Fibroblast of skin of right biceps (primary cell): ENCODE measurements around the gene HLCS.

Source experiments
- DNase-seq: peaks from one replicate; pipeline ENCODE4 v3.0.0-alpha.2; 2013

The HLCS gene

DNA sequence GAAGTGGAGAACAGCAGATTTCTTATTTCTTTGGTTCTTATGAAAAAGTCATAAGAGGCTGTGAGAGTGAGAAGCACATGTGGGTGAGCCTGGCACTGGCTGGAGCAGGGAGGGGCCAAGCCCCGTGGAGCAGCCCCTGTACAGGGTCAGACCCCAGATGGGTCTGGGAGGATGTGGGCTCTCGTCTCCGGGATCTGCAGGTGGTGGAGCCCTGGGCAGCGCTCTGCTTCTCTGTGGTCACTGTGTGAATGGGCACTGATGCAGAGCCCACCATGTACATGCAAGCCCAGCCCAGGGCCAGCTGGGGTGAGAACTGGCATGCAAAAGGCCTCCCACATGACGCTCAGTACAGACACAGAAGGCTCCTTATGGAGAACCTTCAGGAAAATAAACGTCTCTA, 200.0 kb downstream of the HLCS start:
- DNase-seq: no peak

DNA sequence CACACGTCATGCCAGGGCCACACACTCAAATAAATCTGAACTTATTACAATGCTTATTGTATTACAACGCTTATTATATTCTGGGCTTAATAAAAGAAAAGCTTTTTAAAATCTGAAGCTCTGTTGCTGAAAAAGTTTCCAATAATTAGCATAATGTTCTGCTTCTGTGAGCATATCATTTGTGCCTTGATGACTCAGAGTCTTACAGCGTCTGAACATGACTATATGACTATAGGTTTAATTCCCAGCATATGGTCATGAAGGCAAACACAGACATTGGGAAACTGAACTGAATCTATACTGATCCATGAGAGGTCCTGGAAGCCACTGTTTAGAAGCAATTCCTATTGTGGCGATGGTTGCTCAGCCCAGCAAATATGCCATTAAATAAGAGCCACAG, 201.2 kb downstream of the HLCS start:
- DNase-seq: peak; percentile 68

DNA sequence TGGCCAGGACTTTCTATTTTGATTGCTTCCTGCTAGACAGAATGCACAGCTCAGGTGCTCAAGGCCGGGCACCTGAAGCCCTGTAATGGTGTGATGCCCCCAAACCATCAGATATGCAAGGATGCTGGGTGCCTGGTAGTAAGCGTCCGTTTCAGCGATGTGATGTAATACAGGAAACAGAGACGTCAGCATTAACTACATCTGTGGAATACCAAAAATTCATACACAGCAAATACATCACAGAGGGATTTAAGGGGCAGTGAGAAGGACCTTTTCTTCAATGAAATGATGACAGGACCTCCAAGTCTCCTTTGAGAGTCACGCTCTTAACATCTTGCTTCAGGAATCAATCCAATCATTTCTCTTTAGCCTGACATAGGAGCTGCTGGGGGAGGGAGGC, 203.2 kb downstream of the HLCS start:
- no peak for DNase-seq

DNA sequence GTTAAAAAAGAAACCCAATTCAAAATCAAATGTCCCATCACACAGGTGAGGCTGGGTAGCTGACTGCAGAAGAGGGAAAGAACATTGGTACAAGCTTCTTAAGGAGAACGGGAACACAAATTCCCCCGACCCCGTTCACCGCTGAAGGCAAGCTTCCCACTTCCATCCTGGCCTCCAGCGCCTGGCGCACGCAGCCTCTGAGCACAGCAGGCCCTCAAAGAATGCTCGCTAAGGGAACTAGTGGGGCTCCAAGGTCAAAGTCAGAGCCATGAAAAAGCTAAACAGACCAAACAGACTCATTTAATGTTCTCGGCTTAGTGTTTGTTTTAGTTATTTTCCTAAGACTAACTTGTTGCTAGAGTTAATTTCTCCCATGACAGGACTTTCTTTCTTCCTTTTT, 203.8 kb downstream of the HLCS start:
- DNase-seq: no peak

DNA sequence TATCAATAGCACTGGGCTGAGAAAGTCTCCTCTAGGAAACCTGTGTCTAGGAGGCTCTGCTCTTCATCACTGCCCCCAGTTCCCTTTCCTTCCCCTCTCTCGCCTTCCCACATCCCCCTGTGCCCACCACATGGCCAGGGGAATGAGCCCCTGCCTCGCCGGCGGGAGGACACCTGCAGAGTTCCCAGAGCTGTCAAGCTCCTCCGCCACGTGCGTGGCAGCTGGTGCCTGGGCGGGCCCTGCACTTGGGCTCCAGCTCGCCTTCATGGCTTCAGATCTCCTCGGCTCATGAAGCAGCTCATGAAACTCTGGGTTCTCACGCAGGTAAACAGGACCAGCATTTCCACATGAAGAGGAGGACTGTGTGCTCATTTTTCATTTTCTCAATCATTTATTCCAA, 204.8 kb downstream of the HLCS start:
- DNase-seq: no peak

DNA sequence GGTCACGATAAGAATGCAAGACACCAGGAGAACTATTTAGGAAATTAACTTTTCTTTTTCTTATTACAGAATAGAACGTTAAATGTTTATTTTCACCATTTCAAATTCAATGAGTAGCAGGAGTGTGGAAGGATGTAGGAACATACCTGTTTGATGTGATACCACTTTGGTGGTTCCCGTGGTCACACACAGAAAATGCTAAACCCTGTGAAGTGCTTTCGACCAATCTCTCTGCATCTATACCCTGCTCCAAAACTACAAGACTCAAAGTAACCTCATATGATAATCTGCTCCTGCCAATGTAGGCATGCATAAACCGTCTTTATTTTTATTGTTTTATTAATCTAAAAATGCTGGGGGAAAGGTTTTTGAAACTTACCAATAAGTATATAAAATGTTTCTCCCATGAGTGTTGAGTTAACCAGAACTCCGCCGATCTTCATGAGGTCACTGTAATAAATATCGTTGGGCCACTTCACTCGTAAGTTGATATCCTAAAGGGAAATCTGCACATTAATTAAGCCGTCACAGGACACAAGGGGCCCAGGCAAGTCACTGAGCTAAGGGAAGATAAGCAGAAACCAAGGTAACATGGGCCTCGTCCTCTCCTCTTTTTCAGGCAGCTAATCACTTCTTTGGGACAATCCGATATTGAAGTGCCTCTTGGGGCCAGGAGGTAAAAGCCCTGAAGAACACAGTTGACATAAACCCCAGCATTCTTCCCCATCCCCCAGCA, 207.0 kb downstream of the HLCS start:
- no peak for DNase-seq

DNA sequence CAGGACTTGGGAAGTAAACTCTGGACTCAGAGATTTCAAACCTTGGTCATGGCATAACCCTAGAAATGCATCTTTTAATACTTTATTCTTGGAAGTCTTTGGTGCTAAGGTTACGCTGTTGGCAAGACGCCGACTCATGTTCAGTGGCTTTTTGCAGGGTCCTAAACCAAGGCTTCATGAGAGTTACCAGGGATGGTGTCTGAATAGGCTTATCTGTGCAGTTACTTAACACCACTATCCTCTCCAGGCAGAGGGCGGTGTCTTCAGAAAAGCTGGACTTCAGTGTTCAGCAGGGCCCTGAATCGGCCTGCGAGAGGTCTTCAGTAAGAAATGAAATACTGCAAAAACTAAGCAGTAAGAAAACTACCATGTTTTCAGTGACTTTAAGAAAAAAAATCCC, 209.3 kb downstream of the HLCS start:
- no peak for DNase-seq

DNA sequence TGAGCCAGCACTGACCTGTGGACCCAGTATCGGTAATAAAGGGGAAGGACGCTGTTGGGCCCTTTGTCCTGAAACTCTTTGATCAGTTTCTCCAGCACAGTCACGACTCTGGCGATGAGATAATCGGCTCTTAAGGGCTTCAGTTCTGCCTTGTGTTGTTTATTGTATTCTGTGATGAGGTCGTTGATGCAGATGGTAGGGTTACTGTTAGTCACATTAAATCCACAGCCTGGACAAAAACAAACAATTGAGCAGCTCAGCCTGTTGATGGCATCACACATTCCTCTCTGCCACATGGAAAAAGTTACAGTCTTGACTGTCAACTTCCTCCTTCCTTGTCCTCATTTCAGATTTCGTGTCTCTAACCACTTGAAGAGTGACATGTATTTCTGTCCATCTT, 209.9 kb downstream of the HLCS start:
- no peak for DNase-seq

DNA sequence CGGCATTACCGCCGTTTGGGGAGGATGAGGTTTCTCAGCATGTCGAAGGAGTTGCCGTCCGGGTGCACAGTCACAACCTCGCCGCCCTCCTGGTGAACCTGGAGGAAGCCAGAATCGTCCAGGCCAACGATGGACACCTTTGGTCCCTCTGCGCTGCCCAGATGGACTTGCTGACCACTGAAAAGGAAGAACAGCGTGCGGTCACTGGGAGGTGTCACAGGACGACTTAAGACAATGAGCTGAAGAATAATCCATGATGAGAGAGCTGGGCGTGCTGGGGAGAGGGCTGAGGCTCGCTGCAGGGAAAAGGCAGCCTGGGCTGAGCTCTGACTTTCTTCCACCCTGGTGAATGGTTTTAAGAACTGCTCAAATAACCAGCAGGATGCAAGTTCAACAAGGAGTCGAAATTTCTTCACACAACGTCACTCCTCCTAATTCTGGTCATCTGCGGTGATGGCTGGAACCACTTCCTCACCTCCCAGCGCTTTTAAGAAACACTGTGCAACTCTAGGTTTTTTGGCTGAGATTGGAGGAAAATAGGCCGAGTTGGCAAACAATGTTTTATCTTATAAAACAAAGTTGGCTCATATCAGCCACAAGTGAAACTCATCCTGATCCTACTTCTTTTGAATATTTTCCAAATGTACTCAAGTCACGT, 212.1 kb downstream of the HLCS start:
- DNase-seq: no peak

DNA sequence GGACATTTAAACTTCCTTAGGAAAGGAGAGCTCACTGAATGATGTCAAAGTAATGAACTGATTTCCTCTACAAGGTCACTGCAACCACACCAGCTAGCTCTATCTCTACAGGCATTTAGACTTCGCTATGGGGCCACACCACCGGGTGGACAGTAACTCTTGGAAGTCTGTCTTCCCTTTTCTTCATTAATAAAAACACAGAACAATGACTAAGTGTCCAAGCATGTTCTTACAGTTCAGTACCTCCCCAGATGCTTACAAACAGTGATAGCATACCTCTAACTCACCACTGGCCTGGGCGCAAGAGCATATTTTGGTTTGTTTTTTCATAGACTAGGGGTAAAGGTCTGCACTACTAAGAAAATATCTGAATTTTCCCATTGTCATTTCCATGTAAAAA, 212.9 kb downstream of the HLCS start:
- DNase-seq: peak; percentile 75

DNA sequence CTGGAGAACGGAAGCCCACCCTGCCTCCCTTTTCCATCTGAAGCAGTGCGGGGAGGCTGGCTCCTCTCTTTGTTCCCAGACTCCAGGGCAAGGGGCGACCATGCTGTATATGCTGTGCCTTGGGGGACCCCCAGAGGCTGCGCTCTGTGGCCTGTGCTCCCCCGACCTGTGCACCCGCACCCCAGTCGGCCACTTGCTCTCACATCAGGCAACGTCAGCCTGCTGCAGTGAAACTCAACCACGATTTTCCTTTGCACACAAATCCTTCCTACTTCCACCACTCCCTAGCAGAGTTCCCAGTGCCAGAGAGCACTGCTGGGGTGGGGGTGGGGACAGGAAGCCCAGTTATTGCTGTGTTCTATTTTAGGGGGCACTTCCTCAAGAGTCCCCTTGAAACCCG, 215.1 kb downstream of the HLCS start:
- no peak for DNase-seq

DNA sequence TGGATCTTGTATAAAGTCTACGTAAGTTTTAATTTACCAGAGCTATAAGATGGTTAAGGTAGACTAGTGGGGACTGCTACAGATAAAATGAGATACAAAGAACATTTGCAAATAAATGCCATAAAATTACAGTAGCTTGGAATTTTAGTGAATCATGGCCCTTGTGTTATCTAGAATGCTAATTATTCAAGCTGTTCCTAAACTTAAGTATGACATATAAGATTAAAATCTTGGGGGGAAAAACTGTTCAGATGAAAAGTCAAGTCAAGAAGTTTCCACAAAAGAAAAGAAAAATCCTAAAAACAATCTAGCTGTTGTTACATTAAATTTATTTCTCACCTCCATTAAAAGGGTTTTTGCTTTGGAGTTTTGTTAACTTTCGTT, 215.9 kb downstream of the HLCS start:
- DNase-seq: peak; percentile 38

DNA sequence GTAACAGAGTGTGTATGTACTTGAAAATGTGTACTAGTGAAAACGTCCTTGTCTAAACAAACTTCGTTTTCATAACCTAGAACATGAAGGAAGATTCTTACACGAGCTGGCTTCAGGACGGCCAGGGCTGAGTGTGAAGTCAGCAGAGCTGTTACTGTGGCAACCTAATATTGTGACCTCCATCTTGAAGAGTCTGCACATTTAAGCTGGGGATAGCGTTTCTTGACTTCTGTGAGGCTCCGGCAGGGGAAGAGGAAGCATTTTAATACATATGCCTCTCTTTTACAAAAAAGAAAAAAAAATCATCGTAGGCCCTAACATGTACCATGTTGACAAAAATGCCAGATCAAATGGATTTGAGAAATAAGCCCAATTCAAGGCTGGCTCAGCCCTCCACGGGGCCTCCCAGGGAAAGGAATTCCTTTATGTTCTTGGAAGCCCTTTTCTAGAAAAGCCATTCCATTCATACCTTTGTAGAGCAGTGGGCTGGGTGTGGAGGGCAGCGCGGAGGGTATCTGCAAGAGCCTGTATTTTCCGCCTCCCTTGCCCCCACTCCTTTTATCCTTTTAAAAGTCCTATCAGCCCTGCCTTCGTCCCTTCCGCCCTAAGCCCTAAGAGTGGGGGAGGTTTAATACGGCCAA, 216.4 kb downstream of the HLCS start:
- DNase-seq: peak; percentile 49

DNA sequence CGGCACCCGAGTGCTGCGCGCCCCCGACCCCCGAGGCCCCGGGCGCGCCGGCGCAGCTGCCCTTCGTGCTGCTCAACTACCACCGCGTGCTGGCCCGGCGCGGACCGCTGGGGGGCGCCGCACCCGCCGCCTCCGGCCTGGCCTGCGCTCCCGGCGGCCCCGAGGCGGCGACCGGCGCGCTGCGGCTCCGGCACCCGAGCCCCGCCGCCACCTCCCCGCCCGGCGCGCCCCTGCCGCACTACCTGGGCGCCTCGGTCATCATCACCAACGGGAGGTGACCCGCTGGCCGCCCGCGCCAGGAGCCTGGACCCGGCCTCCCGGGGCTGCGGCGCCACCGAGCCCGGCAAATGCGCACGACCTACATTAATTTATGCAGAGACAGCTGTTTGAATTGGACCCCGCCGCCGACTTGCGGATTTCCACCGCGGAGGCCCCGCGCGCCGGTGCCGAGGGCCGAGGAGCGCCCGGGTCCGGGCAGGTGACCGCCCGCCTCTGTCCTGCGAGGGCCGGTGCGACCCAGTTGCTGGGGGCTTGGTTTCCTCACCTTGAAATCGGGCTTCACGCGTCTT, 218.6 kb downstream of the HLCS start:
- peak; percentile 59 for DNase-seq

DNA sequence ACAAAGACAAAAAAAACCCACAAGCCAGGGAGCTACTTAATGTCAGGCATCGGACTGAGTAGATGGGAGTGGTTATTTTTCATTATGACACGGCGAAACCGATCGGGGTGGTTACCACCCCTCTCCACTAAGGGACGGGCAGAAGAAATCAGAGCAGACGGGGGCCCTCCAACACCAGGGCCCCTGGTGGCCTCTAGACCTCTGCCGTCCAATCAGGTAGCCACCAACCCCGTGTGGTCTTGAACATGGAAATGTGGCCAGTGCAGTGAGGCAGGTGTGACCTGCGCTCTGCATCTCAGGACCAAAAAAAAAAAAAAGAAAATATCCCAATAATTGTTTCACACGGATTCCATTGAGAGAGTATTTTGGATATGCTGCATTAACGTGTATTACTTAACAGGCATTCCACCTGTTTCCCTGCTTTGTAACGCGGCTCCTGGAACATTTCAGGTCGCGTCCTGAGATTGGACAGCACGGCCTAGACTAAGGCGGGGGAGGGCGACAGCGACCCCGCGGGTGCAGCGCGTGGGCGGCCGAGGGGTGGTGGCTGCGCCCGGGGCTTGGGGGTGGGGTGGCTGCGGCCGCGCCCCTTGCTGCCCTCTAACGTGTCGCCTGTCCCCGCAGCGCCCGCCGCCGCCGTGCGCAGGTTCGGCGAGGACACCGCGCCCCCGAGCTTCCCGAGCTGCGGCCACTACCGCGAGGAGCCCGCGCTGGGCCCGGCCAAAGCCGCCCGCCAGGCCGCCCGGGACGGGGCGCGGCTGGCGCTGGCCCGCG, 219.2 kb downstream of the HLCS start:
- no peak for DNase-seq

DNA sequence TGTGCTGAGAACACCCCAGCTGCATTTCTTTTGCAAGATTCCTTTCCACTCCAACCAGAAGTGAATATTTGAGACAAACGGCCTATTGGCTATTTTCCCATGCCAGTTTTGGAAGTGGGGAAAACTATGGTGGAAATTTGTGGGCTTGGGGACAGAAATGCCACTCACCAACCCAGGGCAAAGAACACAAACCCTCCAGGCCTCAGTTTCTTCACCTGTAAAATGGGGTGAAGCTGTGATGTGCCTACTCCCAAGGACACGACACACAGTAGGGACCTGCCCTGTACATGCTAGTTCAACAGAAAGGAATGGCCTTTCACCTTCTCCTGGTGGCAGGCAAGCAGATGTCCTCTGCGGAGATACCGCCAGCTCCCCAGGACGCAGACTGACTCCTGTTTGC, 221.0 kb downstream of the HLCS start:
- no peak for DNase-seq

DNA sequence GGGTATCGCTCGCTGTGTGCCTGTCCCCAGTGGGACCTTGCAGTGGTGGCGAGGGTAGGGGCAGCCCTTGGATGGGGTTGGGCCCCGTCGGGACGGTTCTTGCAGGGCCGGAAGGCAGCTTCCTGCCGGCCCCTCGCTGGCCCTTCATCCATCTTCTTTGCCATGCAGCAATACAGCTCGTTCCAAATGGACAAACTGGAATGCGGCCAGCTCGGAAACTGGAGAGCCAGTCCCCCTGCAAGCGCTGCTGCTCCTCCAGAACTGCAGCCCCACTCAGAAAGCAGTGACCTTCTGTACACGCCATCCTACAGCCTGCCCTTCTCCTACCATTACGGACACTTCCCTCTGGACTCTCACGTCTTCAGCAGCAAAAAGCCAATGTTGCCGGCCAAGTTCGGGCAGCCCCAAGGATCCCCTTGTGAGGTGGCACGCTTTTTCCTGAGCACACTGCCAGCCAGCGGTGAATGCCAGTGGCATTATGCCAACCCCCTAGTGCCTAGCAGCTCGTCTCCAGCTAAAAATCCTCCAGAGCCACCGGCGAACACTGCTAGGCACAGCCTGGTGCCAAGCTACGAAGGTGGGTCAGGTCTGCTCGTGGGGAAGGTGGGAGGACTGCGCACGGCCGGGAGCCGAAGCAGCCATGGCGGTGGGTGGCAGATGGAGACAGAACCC, 221.8 kb downstream of the HLCS start:
- no peak for DNase-seq

DNA sequence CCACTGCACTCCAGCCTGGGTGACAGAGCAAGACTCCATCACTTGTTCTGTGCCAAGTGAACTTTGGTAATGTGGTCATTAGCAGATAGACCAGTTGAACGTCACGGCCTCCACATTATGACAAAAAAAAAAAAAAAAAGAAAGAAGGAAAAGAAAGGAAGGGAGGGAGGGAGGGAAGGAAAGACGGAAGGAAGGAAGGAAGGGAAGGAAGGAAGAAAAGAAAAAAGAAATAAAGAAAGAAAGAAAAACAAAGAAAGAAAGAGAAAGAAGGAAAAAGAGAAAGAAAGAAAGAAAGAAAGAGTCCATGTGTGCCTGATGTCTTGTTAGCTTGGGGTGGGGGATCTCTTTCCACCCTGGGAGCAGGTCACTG, 222.3 kb downstream of the HLCS start:
- DNase-seq: no peak

DNA sequence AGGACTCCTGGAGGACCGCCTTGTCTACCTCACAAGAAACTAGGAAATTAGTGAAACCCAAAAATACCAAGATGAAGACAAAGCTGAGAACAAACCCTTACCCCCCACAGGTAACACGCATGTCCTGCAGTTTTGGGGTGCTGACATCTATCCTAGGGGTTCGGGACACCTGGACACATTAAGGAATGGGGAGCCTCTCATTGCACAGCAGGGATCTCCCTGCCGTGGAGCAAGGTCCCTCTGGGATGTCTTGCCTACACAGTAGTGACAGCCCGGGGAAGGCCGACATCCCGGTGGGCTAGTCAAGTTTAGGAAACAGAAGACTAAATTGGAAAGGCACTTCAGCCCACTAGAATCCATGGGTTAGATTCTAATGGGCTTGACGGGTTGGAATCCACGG, 223.0 kb downstream of the HLCS start:
- DNase-seq: no peak

DNA sequence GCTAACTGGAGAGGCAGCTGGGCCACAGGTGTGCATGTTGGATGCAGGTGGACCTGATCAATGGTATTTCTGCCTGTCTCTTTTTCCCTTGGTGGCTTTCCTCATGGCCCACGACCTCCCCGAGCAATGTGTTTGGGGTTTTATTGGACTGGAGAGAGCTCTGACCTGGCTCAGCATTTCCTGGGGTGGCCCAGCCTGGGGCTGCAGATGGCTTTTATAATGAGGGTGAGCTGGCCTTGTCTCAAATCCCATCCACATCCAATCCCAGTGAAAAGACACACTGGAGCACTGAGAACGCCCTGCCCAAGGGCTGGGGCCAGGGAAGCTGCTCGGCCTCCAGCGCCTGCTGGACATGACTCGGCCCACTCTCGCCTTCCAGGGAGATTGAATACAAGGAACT, 223.5 kb downstream of the HLCS start:
- no peak for DNase-seq

DNA sequence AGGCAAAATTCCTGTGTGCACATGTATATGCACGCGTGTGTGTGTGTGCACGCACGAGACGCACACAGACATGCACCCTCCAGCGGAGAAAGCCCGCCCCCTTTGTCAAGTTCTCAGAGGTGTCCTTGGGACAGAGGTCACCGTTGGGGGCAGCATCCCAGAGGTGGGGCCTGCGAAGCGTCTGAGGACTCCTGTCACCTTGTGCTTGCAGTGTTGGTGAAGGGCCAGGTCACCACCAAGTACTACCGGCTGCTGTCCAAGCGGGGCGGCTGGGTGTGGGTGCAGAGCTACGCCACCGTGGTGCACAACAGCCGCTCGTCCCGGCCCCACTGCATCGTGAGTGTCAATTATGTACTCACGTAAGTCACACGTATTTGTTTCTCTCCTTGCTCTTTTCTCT, 225.0 kb downstream of the HLCS start:
- no peak for DNase-seq

DNA sequence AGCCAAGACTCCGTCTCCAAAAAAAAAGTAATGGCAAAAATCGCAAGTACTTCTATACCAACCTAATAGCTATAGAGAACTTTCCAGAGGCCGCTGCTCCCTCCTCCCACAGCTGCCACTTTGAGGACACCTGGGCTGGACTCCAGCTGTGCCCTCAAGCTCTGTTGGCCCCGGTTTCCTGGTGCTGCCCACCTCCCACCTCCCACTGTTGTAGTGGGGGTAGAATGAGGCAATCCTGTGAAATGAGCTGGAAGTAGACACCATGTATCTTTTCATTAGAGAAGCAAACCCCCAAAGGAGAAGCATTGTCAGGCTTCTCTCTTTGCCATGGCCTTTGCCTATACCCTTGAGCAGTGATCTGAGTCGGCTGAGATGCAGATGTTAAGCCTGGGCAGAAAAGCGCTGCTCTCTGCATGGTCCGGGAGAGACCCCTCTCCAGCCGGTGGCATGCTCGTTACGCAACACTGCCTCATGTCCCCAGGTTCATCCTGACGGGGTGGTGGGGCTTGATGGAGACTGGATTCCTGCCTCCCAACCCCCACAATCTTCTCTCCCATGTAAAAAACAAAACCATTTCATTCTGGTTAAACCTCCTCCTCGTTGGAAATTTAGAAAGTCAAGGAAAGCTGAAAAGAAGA, 227.9 kb downstream of the HLCS start:
- DNase-seq: no peak
